SJCRH30 (cell line): ENCODE results near the gene RFPL2. TPM values are rescaled to one million over a fixed set of nuclear protein-coding genes. Genes with fewer than 3 reads are reported as not detected.

ENCODE experiments used
- DNase-seq, 2 experiments: peaks; one replicate each; pipeline ENCODE4 v3.0.0-alpha.2; 2015 to 2020
- H3K27ac ChIP-seq: fragments of 250-450 bp; sonication (Bioruptor Pico); 2 replicates; pipeline ENCODE4 v1.5.1; 2020; ENCODE audit warnings: mild to moderate bottlenecking, moderate library complexity
- H3K27me3 ChIP-seq: fragments of 250-450 bp; sonication (Bioruptor Pico); 2 replicates; pipeline ENCODE4 v1.5.1; 2020; ENCODE audit warnings: mild to moderate bottlenecking, moderate library complexity
- H3K36me3 ChIP-seq: fragments of 250-450 bp; sonication (Bioruptor Pico); 2 replicates; pipeline ENCODE4 v1.5.1; 2020; ENCODE audit warnings: mild to moderate bottlenecking, moderate library complexity
- H3K4me1 ChIP-seq: fragments of 250-450 bp; sonication (Bioruptor Pico); 2 replicates; pipeline ENCODE4 v1.5.1; 2020; ENCODE audit warnings: mild to moderate bottlenecking, moderate library complexity
- H3K4me3 ChIP-seq: fragments of 250-450 bp; sonication (Bioruptor Pico); 2 replicates; pipeline ENCODE4 v1.5.1; 2020; ENCODE audit warnings: mild to moderate bottlenecking, moderate library complexity
- H3K9me3 ChIP-seq: fragments of 250-450 bp; sonication (Bioruptor Pico); replicated peaks from 2 replicates; pipeline ENCODE4 v1.5.1; 2020; ENCODE audit warnings: mild to moderate bottlenecking, moderate library complexity
- total RNA-seq: library from RNA; depleted of rRNA; stranded (reverse); fragments of >200 nt; shearing (Covaris generic); gene quantifications from 2 replicates; pipeline ENCODE4 v1.2.3, GENCODE V29; 2014

Gene RFPL2
- total RNA-seq, 1 experiment from 2014 or later = not detected

- H3K27me3 ChIP-seq = 0 out of 2 replicates have a peak, but pooled peaks cover 4% of the 10 kb centered on the region
- H3K9me3 ChIP-seq = no peaks in the 10 kb centered on the region
- no peak overlapping the region for H3K27ac ChIP-seq
- no peak for DNase-seq
- no peaks in the 10 kb centered on the region for H3K36me3 ChIP-seq
- no peaks in the 10 kb centered on the region for H3K4me1 ChIP-seq
- no peak overlapping the region for H3K4me3 ChIP-seq
Observed at GRCh38 chr22:32217465-32217864, 12.6 kb upstream of the RFPL2 start.

GRCh38 chr22:32216911-32217310 lies 12.0 kb upstream of the RFPL2 start:
- DNase-seq = no peak
- Histone ChIP-seq H3K9me3 (no peaks in the 10 kb centered on the region), H3K4me3 (no peak overlapping the region), H3K36me3 (no peaks in the 10 kb centered on the region), H3K27me3 (0 out of 2 replicates have a peak, but pooled peaks cover 4% of the 10 kb centered on the region), H3K27ac (no peak overlapping the region), H3K4me1 (no peaks in the 10 kb centered on the region)

- Histone ChIP-seq H3K27ac (no peak overlapping the region), H3K4me1 (no peaks in the 10 kb centered on the region), H3K9me3 (no peaks in the 10 kb centered on the region), H3K4me3 (no peak overlapping the region), H3K36me3 (no peaks in the 10 kb centered on the region), H3K27me3 (0 out of 2 replicates have a peak, but pooled peaks cover 4% of the 10 kb centered on the region)
- DNase-seq = no peak
Observed at GRCh38 chr22:32211011-32211410, 6.1 kb upstream of the RFPL2 start.

- Histone ChIP-seq H3K9me3 (no peaks in the 10 kb centered on the region), H3K27ac (no peak overlapping the region), H3K27me3 (no peaks in the 10 kb centered on the region), H3K36me3 (no peaks in the 10 kb centered on the region), H3K4me3 (no peak overlapping the region), H3K4me1 (no peaks in the 10 kb centered on the region)
- DNase-seq = peak; percentile 13 to 26
Observed at GRCh38 chr22:32208681-32209080, 3.8 kb upstream of the RFPL2 start.

GRCh38 chr22:32207971-32208480 lies 3.2 kb upstream of the RFPL2 start:
- no peak for DNase-seq
- H3K27ac ChIP-seq = no peak overlapping the region
- H3K27me3 ChIP-seq = no peaks in the 10 kb centered on the region
- no peaks in the 10 kb centered on the region for H3K36me3 ChIP-seq
- no peak overlapping the region for H3K4me3 ChIP-seq
- H3K4me1 ChIP-seq = no peaks in the 10 kb centered on the region
- no peaks in the 10 kb centered on the region for H3K9me3 ChIP-seq

- Histone ChIP-seq H3K4me3 (no peak overlapping the region), H3K36me3 (no peaks in the 10 kb centered on the region), H3K9me3 (no peaks in the 10 kb centered on the region), H3K4me1 (no peaks in the 10 kb centered on the region), H3K27ac (no peak overlapping the region), H3K27me3 (no peaks in the 10 kb centered on the region)
- peak in 1 of 2 experiments; percentile 37 for DNase-seq
Observed at GRCh38 chr22:32206774-32207758, 2.2 kb upstream of the RFPL2 start.

GRCh38 chr22:32205974-32206773 lies 1.3 kb upstream of the RFPL2 start:
- Histone ChIP-seq H3K4me1 (no peaks in the 10 kb centered on the region), H3K4me3 (no peak overlapping the region), H3K36me3 (no peaks in the 10 kb centered on the region), H3K27me3 (no peaks in the 10 kb centered on the region), H3K9me3 (no peaks in the 10 kb centered on the region), H3K27ac (no peak overlapping the region)
- no peak for DNase-seq

- no peak for DNase-seq
- Histone ChIP-seq H3K27ac (no peak overlapping the region), H3K4me1 (no peaks in the 10 kb centered on the region), H3K27me3 (no peaks in the 10 kb centered on the region), H3K4me3 (no peak overlapping the region), H3K36me3 (no peaks in the 10 kb centered on the region), H3K9me3 (no peaks in the 10 kb centered on the region)
Observed at GRCh38 chr22:32204040-32204855, 625 bp downstream of the RFPL2 start.

GRCh38 chr22:32203181-32204039 lies 1.5 kb downstream of the RFPL2 start:
- Histone ChIP-seq H3K27ac (no peak overlapping the region), H3K9me3 (no peaks in the 10 kb centered on the region), H3K4me3 (no peak overlapping the region), H3K27me3 (no peaks in the 10 kb centered on the region), H3K36me3 (no peaks in the 10 kb centered on the region), H3K4me1 (no peaks in the 10 kb centered on the region)
- no peak for DNase-seq

GRCh38 chr22:32202539-32203180 lies 2.2 kb downstream of the RFPL2 start:
- Histone ChIP-seq H3K27me3 (no peaks in the 10 kb centered on the region), H3K27ac (no peak overlapping the region), H3K4me3 (no peak overlapping the region), H3K36me3 (no peaks in the 10 kb centered on the region), H3K9me3 (no peaks in the 10 kb centered on the region), H3K4me1 (no peaks in the 10 kb centered on the region)
- peak; percentile 32 to 36 for DNase-seq

GRCh38 chr22:32202161-32202538 lies 2.7 kb downstream of the RFPL2 start:
- DNase-seq = no peak
- no peaks in the 10 kb centered on the region for H3K9me3 ChIP-seq
- no peak overlapping the region for H3K27ac ChIP-seq
- H3K4me1 ChIP-seq = no peaks in the 10 kb centered on the region
- no peak overlapping the region for H3K4me3 ChIP-seq
- H3K27me3 ChIP-seq = no peaks in the 10 kb centered on the region
- H3K36me3 ChIP-seq = no peaks in the 10 kb centered on the region

GRCh38 chr22:32200752-32201151 lies 4.1 kb downstream of the RFPL2 start:
- no peak overlapping the region for H3K4me3 ChIP-seq
- DNase-seq = no peak
- no peak overlapping the region for H3K27ac ChIP-seq
- no peaks in the 10 kb centered on the region for H3K9me3 ChIP-seq
- H3K36me3 ChIP-seq = no peaks in the 10 kb centered on the region
- no peaks in the 10 kb centered on the region for H3K4me1 ChIP-seq
- H3K27me3 ChIP-seq = no peaks in the 10 kb centered on the region

- Histone ChIP-seq H3K36me3 (no peaks in the 10 kb centered on the region), H3K9me3 (no peaks in the 10 kb centered on the region), H3K27ac (no peak overlapping the region), H3K4me3 (no peak overlapping the region), H3K4me1 (no peaks in the 10 kb centered on the region), H3K27me3 (no peaks in the 10 kb centered on the region)
- DNase-seq = no peak
Observed at GRCh38 chr22:32199961-32200360, 4.9 kb downstream of the RFPL2 start.
